ENCODE data around the gene JAKMIP2.

JAKMIP2 gene

GRCh38 chr5:147666419-147666818, 116.1 kb downstream of the JAKMIP2 start:
- Histone ChIP-seq H3K9ac (no peak overlapping the region), H3K27ac (no peak overlapping the region), H3K4me2 (ENCODE audit: low read length) (no peak overlapping the region), H2AFZ (no peak overlapping the region), H3K36me3 (ENCODE audit: control insufficient read depth, insufficient read depth, low read length) (no peaks in the 10 kb centered on the region), H3K79me2 (no peaks in the 10 kb centered on the region), H3K9me3 (ENCODE audit: control insufficient read depth, low read length) (no peaks in the 10 kb centered on the region), H3K27me3 (ENCODE audit: control insufficient read depth, insufficient read depth, low read length) (no peaks in the 10 kb centered on the region), H3K4me3 (ENCODE audit: low read depth, low read length) (no peak overlapping the region), H3K4me1 (no peaks in the 10 kb centered on the region)
- no peak for TF ChIP-seq CTCF (IDR thresholded peaks at IDR 0.05)

GRCh38 chr5:147661541-147661940, 121.0 kb downstream of the JAKMIP2 start:
- TF ChIP-seq CTCF (IDR thresholded peaks at IDR 0.05): no peak
- Histone ChIP-seq H3K36me3 (ENCODE audit: control insufficient read depth, insufficient read depth, low read length) (no peaks in the 10 kb centered on the region), H2AFZ (no peak overlapping the region), H3K27ac (no peak overlapping the region), H3K4me3 (ENCODE audit: low read depth, low read length) (no peak overlapping the region), H3K79me2 (no peaks in the 10 kb centered on the region), H3K4me2 (ENCODE audit: low read length) (no peak overlapping the region), H3K4me1 (no peaks in the 10 kb centered on the region), H3K9ac (no peak overlapping the region), H3K27me3 (ENCODE audit: control insufficient read depth, insufficient read depth, low read length) (no peaks in the 10 kb centered on the region), H3K9me3 (ENCODE audit: control insufficient read depth, low read length) (no peaks in the 10 kb centered on the region)

GRCh38 chr5:147659166-147659929, 123.2 kb downstream of the JAKMIP2 start:
- Histone ChIP-seq H3K4me3 (ENCODE audit: low read depth, low read length) (no peak overlapping the region), H3K36me3 (ENCODE audit: control insufficient read depth, insufficient read depth, low read length) (no peaks in the 10 kb centered on the region), H2AFZ (no peak overlapping the region), H3K9me3 (ENCODE audit: control insufficient read depth, low read length) (no peaks in the 10 kb centered on the region), H3K4me2 (ENCODE audit: low read length) (no peak overlapping the region), H3K79me2 (no peaks in the 10 kb centered on the region), H3K4me1 (no peaks in the 10 kb centered on the region), H3K27me3 (ENCODE audit: control insufficient read depth, insufficient read depth, low read length) (no peaks in the 10 kb centered on the region), H3K27ac (no peak overlapping the region), H3K9ac (no peak overlapping the region)
- TF ChIP-seq CTCF (IDR thresholded peaks at IDR 0.05): no peak

GRCh38 chr5:147658293-147658932, 124.1 kb downstream of the JAKMIP2 start:
- TF ChIP-seq CTCF (IDR thresholded peaks at IDR 0.05): no peak
- Histone ChIP-seq H3K9me3 (ENCODE audit: control insufficient read depth, low read length) (no peaks in the 10 kb centered on the region), H2AFZ (no peak overlapping the region)

More at GRCh38 chr5:147658293-147658932, 124.1 kb downstream of the JAKMIP2 start:
- Histone ChIP-seq H3K4me2 (ENCODE audit: low read length) (no peak overlapping the region), H3K4me3 (ENCODE audit: low read depth, low read length) (no peak overlapping the region), H3K27ac (no peak overlapping the region), H3K79me2 (no peaks in the 10 kb centered on the region), H3K4me1 (no peaks in the 10 kb centered on the region), H3K36me3 (ENCODE audit: control insufficient read depth, insufficient read depth, low read length) (no peaks in the 10 kb centered on the region), H3K27me3 (ENCODE audit: control insufficient read depth, insufficient read depth, low read length) (no peaks in the 10 kb centered on the region), H3K9ac (no peak overlapping the region)
